GM12878 (cell line): ENCODE data around the gene DAD1. TPM values are rescaled to one million over a fixed set of nuclear protein-coding genes. Genes with fewer than 3 reads are reported as not detected.

ENCODE experiments used
- ATAC-seq: fragments of 200-7000 bp; cut with Tn5 transposase; 3 replicates; pipeline ENCODE4 v1.9.1; 2020; ENCODE audit warnings: mild to moderate bottlenecking, moderate library complexity
- BruUV-seq: library from RNA; stranded (reverse); fragments of 400-500 nt; replicated peaks from 2 replicates; lab custom pipeline; 2021; lab: Mats Ljungman, UMichigan
- CTCF ChIA-PET: fragments of 300-600 bp; sonication (Branson Sonifier 250); formaldehyde crosslinking; extraction: SDS; loops from one replicate; lab custom pipeline; 2021; ENCODE audit warnings: inconsistent platforms; lab: Yijun Ruan, JAX
- POLR2A ChIA-PET: fragments of 350-600 bp; formaldehyde crosslinking; extraction: SDS; loops from one replicate; lab custom pipeline; 2021; ENCODE audit warnings: inconsistent platforms; lab: Charles Lee
- RAD21 ChIA-PET: fragments of 300-600 bp; sonication (Branson Sonifier 250); formaldehyde crosslinking; loops from one replicate; lab custom pipeline; 2023; ENCODE audit warnings: antibody characterized with exemption; ENCODE audit not compliant: unreplicated experiment; lab: Charles Lee
- SMC1A ChIA-PET: fragments of 300-600 bp; sonication (Branson Sonifier 250); formaldehyde crosslinking; loops from one replicate; lab custom pipeline; 2023; ENCODE audit not compliant: unreplicated experiment, uncharacterized antibody; lab: Charles Lee
- DNase-seq: peaks from one replicate; pipeline ENCODE4 v3.0.0-alpha.2; 2011; ENCODE audit warnings: low read depth, low spot score
- FAIRE-seq: peaks from 3 replicates; lab custom pipeline; 2011; peaks lifted over from hg19 to GRCh38; lab: Jason Lieb, UNC
- H2AFZ ChIP-seq: 2 replicates; pipeline ENCODE4 v1.6.0; 2011; ENCODE audit warnings: low read depth, low read length, control low read depth; ENCODE audit not compliant: control insufficient read depth
- H3K27ac ChIP-seq: 2 replicates; pipeline ENCODE4 v1.5.1; 2011; ENCODE audit warnings: control low read depth; ENCODE audit not compliant: control insufficient read depth, insufficient read depth
- H3K27me3 ChIP-seq, 2 experiments: replicated peaks in 1 of 2; 2 replicates each; pipeline versions ENCODE4 v1.6.0 to v1.6.1; 2011; ENCODE audit warnings: low read length in 1 of 2; ENCODE audit not compliant: control insufficient read depth in 2 of 2, insufficient read depth in 2 of 2
- H3K36me3 ChIP-seq, 2 experiments: 2 replicates each; pipeline ENCODE4 v1.5.1; 2011; ENCODE audit warnings: low read length in 1 of 2; ENCODE audit not compliant: control insufficient read depth in 2 of 2, insufficient read depth in 2 of 2
- H3K4me1 ChIP-seq: 2 replicates; pipeline ENCODE4 v1.6.1; 2011; ENCODE audit warnings: mild to moderate bottlenecking, low read length, moderate library complexity, mixed read lengths; ENCODE audit not compliant: control insufficient read depth, insufficient read depth
- H3K4me2 ChIP-seq: 2 replicates; pipeline ENCODE4 v1.6.0; 2011; ENCODE audit warnings: control low read depth; ENCODE audit not compliant: control insufficient read depth, insufficient read depth
- H3K4me3 ChIP-seq: fragments of 200-600 bp; sonication (generic); 2 replicates; pipeline ENCODE4 v1.5.1; 2016
- H3K79me2 ChIP-seq: 2 replicates; pipeline ENCODE4 v1.6.0; 2011; ENCODE audit warnings: low read length; ENCODE audit not compliant: control insufficient read depth, insufficient read depth
- H3K9ac ChIP-seq: 2 replicates; pipeline ENCODE4 v1.8.0; 2011; ENCODE audit warnings: low read length, control low read depth, mixed read lengths; ENCODE audit not compliant: control insufficient read depth, insufficient read depth
- H3K9me3 ChIP-seq: replicated peaks from 3 replicates; pipeline ENCODE4 v1.5.1; 2011; ENCODE audit warnings: mild to moderate bottlenecking, low read length; ENCODE audit not compliant: control insufficient read depth, insufficient read depth
- H4K20me1 ChIP-seq: 2 replicates; pipeline ENCODE4 v1.6.0; 2011; ENCODE audit not compliant: control insufficient read depth, insufficient read depth
- CREM ChIP-seq: IDR thresholded peaks from 2 replicates; pipeline ENCODE4 v1.6.1; 2014; ENCODE audit warnings: antibody characterized with exemption, low read depth
- EED ChIP-seq: sonication (generic); IDR thresholded peaks from 2 replicates; pipeline ENCODE4 v1.6.1; 2016; ENCODE audit warnings: antibody characterized with exemption, low read depth
- ELK1 ChIP-seq: IDR thresholded peaks from 2 replicates; pipeline ENCODE4 v1.6.1; 2012; ENCODE audit warnings: low read depth, low read length, improper control_type of control experiment
- FOS ChIP-seq: IDR thresholded peaks from 3 replicates; pipeline ENCODE4 v1.6.1; 2011; ENCODE audit warnings: borderline replicate concordance; ENCODE audit not compliant: insufficient read length; ENCODE audit errors: extremely low read depth
- IKZF1 ChIP-seq: fragments of 450-650 bp; conservative IDR thresholded peaks from 2 replicates; pipeline ENCODE4 v1.6.1; 2017; ENCODE audit warnings: antibody characterized with exemption, mild to moderate bottlenecking
- IRF4 ChIP-seq: IDR thresholded peaks from 2 replicates; pipeline ENCODE4 v1.6.1; 2011; ENCODE audit warnings: low read depth, low read length
- KAT2A ChIP-seq: conservative IDR thresholded peaks from 2 replicates; pipeline ENCODE4 v1.6.1; 2011; ENCODE audit warnings: low read depth, low read length; ENCODE audit not compliant: control insufficient read depth
- MEF2B ChIP-seq: fragments of 450-650 bp; IDR thresholded peaks from 2 replicates; pipeline ENCODE4 v1.6.1; 2018; ENCODE audit warnings: mild to moderate bottlenecking, moderate library complexity; ENCODE audit not compliant: partially characterized antibody, poor library complexity, severe bottlenecking
- MLLT1 ChIP-seq: fragments of 450-650 bp; IDR thresholded peaks from 2 replicates; pipeline ENCODE4 v1.6.1; 2016; ENCODE audit warnings: mild to moderate bottlenecking
- NFYA ChIP-seq: IDR thresholded peaks from 2 replicates; pipeline ENCODE4 v1.6.1; 2011; ENCODE audit warnings: low read depth, mild to moderate bottlenecking, low read length, improper control_type of control experiment, borderline replicate concordance
- NR2F1 ChIP-seq: fragments of 450-650 bp; conservative IDR thresholded peaks from 2 replicates; pipeline ENCODE4 v1.6.1; 2017; ENCODE audit warnings: mild to moderate bottlenecking
- NRF1 ChIP-seq: conservative IDR thresholded peaks from 2 replicates; pipeline ENCODE4 v1.6.1; 2011; ENCODE audit warnings: mild to moderate bottlenecking, low read depth, low read length, improper control_type of control experiment
- PAX8 ChIP-seq: fragments of 450-650 bp; IDR thresholded peaks from 2 replicates; pipeline ENCODE4 v1.6.1; 2017; ENCODE audit warnings: mild to moderate bottlenecking, moderate library complexity
- RFX5 ChIP-seq: IDR thresholded peaks from 2 replicates; pipeline ENCODE4 v1.6.1; 2011; ENCODE audit warnings: low read depth, low read length, improper control_type of control experiment
- SMC3 ChIP-seq: IDR thresholded peaks from 2 replicates; pipeline ENCODE4 v1.6.1; 2011; ENCODE audit warnings: low read length, improper control_type of control experiment, borderline replicate concordance
- ZNF217 ChIP-seq: fragments of 450-650 bp; IDR thresholded peaks from 2 replicates; pipeline ENCODE4 v1.6.1; 2017; ENCODE audit warnings: antibody characterized with exemption, mild to moderate bottlenecking
- WGBS: methylation state at CpG from one replicate; pipeline ENCODE4 v1.1.6; 2016; ENCODE audit warnings: low lambda C conversion rate; ENCODE audit not compliant: insufficient replicate concordance, insufficient coverage; ENCODE audit errors: missing lambda C conversion rate; 5-methylcytosine and 5-hydroxymethylcytosine counted together
- in situ Hi-C: fragments of 300-500 bp; cut with MboI; formaldehyde crosslinking; loops from 9 replicates; pipeline ENCODE4 v1.14.3; 2018; ENCODE audit warnings: mixed read lengths
- intact Hi-C: fragments of 100-400 bp; cut with micrococcal nuclease; formaldehyde crosslinking; loops from one replicate; pipeline ENCODE4 v1.14.2; 2022; ENCODE audit not compliant: unreplicated experiment
- polyA plus RNA-seq, 11 experiments: library from polyadenylated mRNA; depleted of rRNA in 4 of 11; unstranded in 6 of 11; stranded (reverse) in 5 of 11; fragments of >200 nt; fragmentation: Nextera tagmentation in 4 of 11; fragmentation: Illumina TruSeq in 1 of 11; extraction: Ambion mirVana in 4 of 11; extraction: Trizol in 1 of 11; gene quantifications; 1 replicate in 1 of 11; 2 replicates in 10 of 11; pipeline versions ENCODE4 v1.2.1 to v1.2.3, GENCODE V29; 2011 to 2016; ENCODE audit warnings: inconsistent platforms in 2 of 11, missing spikeins in 2 of 11, low read depth in 1 of 11
- total RNA-seq, 4 experiments: library from RNA; depleted of rRNA in 3 of 4; stranded (reverse); fragments of >200 nt in 3 of 4; fragmentation: Illumina TruSeq in 1 of 4; extraction: Trizol in 1 of 4; gene quantifications; 2 replicates each; pipeline versions ENCODE4 v1.2.1 to v1.2.3, GENCODE V29; 2013 to 2021
- TF ChIP-seq, protein P1 (sequence below): fragments of 450-650 bp; IDR thresholded peaks from 2 replicates; pipeline ENCODE4 v1.6.1; 2014; ENCODE audit warnings: mild to moderate bottlenecking

Gene DAD1
- total and polyA plus RNA-seq, 10 of the 15 experiments (the other 5 are each of a cell fraction or from before 2014, with no cell fraction given): 161 to 920 (median 319) TPM

DNA sequence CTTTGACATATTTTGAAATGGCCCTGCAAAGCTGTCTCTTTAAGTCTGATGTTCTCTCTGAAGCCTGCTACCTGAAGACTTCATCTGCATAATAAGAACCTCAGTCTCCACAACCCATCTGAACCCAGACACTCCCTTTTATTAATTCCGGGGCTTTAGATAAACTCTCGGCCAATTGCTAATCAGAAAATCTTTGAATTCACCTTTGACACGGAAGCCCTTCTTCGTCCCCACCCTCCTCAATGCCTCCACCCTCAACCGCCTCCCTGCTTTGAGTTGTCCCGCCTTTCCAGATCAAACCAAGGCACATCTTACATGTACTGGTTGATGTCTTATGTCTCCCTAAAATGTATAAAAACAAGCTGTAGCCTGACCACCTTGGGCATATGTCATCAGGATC is 37.6 kb upstream of the DAD1 start (continued):
- TF ChIP-seq, protein P1, sequence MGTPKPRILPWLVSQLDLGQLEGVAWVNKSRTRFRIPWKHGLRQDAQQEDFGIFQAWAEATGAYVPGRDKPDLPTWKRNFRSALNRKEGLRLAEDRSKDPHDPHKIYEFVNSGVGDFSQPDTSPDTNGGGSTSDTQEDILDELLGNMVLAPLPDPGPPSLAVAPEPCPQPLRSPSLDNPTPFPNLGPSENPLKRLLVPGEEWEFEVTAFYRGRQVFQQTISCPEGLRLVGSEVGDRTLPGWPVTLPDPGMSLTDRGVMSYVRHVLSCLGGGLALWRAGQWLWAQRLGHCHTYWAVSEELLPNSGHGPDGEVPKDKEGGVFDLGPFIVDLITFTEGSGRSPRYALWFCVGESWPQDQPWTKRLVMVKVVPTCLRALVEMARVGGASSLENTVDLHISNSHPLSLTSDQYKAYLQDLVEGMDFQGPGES: no peak
- TF ChIP-seq ZNF217: no peak
- no peak for TF ChIP-seq ELK1
- TF ChIP-seq CREM: no peak
- no peak for TF ChIP-seq SMC3
- TF ChIP-seq FOS: no peak
- TF ChIP-seq IKZF1: no peak
- TF ChIP-seq, all 136 proteins: peak for 0

GRCh38 chr14:22623047-22623446 is 34.0 kb upstream of the DAD1 start:
- POLR2A ChIA-PET: no interaction called here
- WGBS: 2% methylated on average over 2 of the region's 2 CpGs
- H3K27ac ChIP-seq: no peak overlapping the region
- TF ChIP-seq IRF4: no peak
- TF ChIP-seq KAT2A: no peak
- TF ChIP-seq PAX8: no peak
- no peak for TF ChIP-seq RFX5
- no peak for TF ChIP-seq MEF2B
- no peak for TF ChIP-seq NRF1
- TF ChIP-seq EED: no peak
- no peak for TF ChIP-seq NR2F1
- TF ChIP-seq NFYA: no peak
- TF ChIP-seq MLLT1: no peak
- TF ChIP-seq, all 136 proteins: peak for 0
- DNase-seq: no peak
- Histone ChIP-seq H3K27me3 (no peaks in the 10 kb centered on the region; a peak in 1 of 4 replicates), H3K79me2 (no peaks in the 10 kb centered on the region), H4K20me1 (no peaks in the 10 kb centered on the region), H2AFZ (no peak overlapping the region), H3K9me3 (no peaks in the 10 kb centered on the region), H3K4me2 (no peak overlapping the region), H3K36me3 (no peaks in the 10 kb centered on the region), H3K4me3 (no peak overlapping the region), H3K4me1 (no peaks in the 10 kb centered on the region), H3K9ac (no peak overlapping the region)
- ATAC-seq: no peak
- ChIA-PET RAD21 (no interaction called here), CTCF (no interaction called here), SMC1A (no interaction called here)
- in situ Hi-C loops: no loop called here
- BruUV-seq: no TSS peak
- intact Hi-C loops: no loop called here
- no peak for FAIRE-seq
